MCF 10A (cell line): Measurements from ENCODE around the gene MYO16. TPM values are rescaled to one million over a fixed set of nuclear protein-coding genes. Genes with fewer than 3 reads are reported as not detected.

Experiments
- BruUV-seq: library from RNA; stranded (reverse); fragments of 400-500 nt; replicated peaks from 2 replicates; lab custom pipeline; 2021; lab: Mats Ljungman, UMichigan
- CTCF ChIA-PET: fragments of 300-600 bp; sonication (Branson Sonifier 250); formaldehyde crosslinking; extraction: SDS; loops from one replicate; lab custom pipeline; 2021; ENCODE audit warnings: antibody characterized with exemption, inconsistent platforms; lab: Yijun Ruan, JAX
- POLR2A ChIA-PET: fragments of 300-600, 350-650 bp; sonication (Branson Sonifier 250); formaldehyde crosslinking; extraction: SDS; loops from one replicate; lab custom pipeline; 2020; ENCODE audit warnings: antibody characterized with exemption, inconsistent platforms; lab: Yijun Ruan, JAX
- DNase-seq: peaks from one replicate; pipeline ENCODE4 v3.0.0-alpha.2; 2018; ENCODE audit not compliant: unreplicated experiment
- H3K27ac Mint-ChIP-seq: one replicate; pipeline ENCODE4 v1.8.0; 2022; ENCODE audit warnings: mild to moderate bottlenecking, low read depth, mixed read lengths; ENCODE audit not compliant: unreplicated experiment
- H3K27me3 Mint-ChIP-seq: one replicate; pipeline ENCODE4 v1.8.0; 2022; ENCODE audit warnings: mixed read lengths; ENCODE audit not compliant: insufficient read depth, unreplicated experiment
- H3K36me3 Mint-ChIP-seq: one replicate; pipeline ENCODE4 v1.8.0; 2022; ENCODE audit warnings: mild to moderate bottlenecking, moderate library complexity, mixed read lengths; ENCODE audit not compliant: insufficient read depth, unreplicated experiment
- H3K4me1 Mint-ChIP-seq: one replicate; pipeline ENCODE4 v1.8.0; 2022; ENCODE audit warnings: mixed read lengths; ENCODE audit not compliant: insufficient read depth, unreplicated experiment
- H3K4me3 Mint-ChIP-seq: one replicate; pipeline ENCODE4 v1.8.0; 2022; ENCODE audit warnings: mild to moderate bottlenecking, moderate library complexity, mixed read lengths; ENCODE audit not compliant: unreplicated experiment
- H3K9me3 Mint-ChIP-seq: one replicate; pipeline ENCODE4 v1.8.0; 2022; ENCODE audit warnings: mixed read lengths; ENCODE audit not compliant: unreplicated experiment
- intact Hi-C: fragments of 100-400 bp; cut with micrococcal nuclease; formaldehyde crosslinking; loops from 2 replicates; pipeline ENCODE4 v1.14.1; 2022
- total RNA-seq: library from RNA; stranded (reverse); gene quantifications from 2 replicates; pipeline ENCODE4 v1.2.3, GENCODE V29; 2022
- TF ChIP-seq, protein P1 (sequence below): fragments of 200-600 bp; IDR thresholded peaks from one replicate; pipeline ENCODE4 v1.8.0; 2022; ENCODE audit warnings: antibody characterized with exemption, mild to moderate bottlenecking; ENCODE audit not compliant: unreplicated experiment

MYO16 gene
- total RNA-seq, 1 experiment from 2014 or later: not detected

DNA sequence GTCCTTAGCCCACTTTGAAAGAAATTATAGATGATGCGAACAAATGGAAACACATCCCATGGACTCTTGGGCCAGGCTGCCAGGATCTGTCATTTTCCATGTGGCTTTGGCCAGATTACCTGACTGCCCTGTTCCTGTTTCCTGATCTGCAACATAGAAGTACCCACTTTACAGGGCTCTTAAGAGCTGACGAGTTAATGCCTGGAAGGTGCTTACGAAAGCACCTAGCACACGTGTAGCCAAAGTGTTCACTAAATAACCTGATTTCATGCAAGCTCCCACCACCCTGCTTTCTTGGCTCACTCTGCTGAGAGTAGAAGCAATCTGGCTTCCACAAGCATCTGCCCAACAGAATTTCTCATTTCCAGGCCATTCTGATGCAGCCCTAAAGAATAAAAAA is 575.2 kb downstream of the MYO16 start:
- TF ChIP-seq, protein P1, sequence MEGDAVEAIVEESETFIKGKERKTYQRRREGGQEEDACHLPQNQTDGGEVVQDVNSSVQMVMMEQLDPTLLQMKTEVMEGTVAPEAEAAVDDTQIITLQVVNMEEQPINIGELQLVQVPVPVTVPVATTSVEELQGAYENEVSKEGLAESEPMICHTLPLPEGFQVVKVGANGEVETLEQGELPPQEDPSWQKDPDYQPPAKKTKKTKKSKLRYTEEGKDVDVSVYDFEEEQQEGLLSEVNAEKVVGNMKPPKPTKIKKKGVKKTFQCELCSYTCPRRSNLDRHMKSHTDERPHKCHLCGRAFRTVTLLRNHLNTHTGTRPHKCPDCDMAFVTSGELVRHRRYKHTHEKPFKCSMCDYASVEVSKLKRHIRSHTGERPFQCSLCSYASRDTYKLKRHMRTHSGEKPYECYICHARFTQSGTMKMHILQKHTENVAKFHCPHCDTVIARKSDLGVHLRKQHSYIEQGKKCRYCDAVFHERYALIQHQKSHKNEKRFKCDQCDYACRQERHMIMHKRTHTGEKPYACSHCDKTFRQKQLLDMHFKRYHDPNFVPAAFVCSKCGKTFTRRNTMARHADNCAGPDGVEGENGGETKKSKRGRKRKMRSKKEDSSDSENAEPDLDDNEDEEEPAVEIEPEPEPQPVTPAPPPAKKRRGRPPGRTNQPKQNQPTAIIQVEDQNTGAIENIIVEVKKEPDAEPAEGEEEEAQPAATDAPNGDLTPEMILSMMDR: no peak
- intact Hi-C loops: no loop called here
- no TSS peak for BruUV-seq
- Mint-ChIP-seq H3K27ac (no peak overlapping the region), H3K4me3 (no peak overlapping the region), H3K27me3 (no peaks in the 10 kb centered on the region), H3K4me1 (peaks cover 25% of the 10 kb centered on the region), H3K36me3 (peaks cover 31% of the 10 kb centered on the region), H3K9me3 (no peaks in the 10 kb centered on the region)
- POLR2A ChIA-PET: interaction anchor here (1.0 to 1.2 kb wide), 2 partner anchors 12 to 21 kb away, joined by 4 read pairs; no protein-coding TSS in a partner anchor
- CTCF ChIA-PET: interaction anchor here (1.0 kb wide), 1 partner anchor 243 kb away, joined by 3 read pairs; no protein-coding TSS in a partner anchor
- no peak for DNase-seq

DNA sequence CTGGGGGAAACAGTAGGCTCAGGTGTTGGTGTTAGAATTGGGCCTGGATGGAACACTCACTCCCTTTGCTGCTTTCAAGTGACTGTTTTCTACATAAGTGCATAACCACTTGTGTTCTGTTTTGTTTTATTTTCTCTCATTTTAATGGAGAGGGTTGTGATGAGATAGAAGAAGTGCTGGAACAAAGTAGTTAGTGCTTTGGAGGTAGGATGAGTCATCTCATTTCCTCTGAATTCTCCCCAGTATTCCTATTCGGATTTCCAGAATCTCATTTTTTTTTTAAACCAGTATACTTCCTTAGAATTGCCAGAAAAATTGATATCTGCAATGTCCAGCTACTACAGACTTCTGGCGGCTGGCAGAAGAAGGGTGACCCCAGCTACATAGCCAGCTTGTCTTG is 575.9 kb downstream of the MYO16 start:
- ChIA-PET POLR2A (interaction anchor here (0.6 to 1.5 kb wide), 3 partner anchors 51 to 139 kb away, joined by 3 to 4 read pairs (median 4); no protein-coding TSS in a partner anchor), CTCF (interaction anchor here (1.2 to 1.8 kb wide), 2 partner anchors 18 to 290 kb away, joined by 3 to 4 read pairs; no protein-coding TSS in a partner anchor)
- H3K27ac Mint-ChIP-seq: no peak overlapping the region
- H3K4me1 Mint-ChIP-seq: peaks cover 25% of the 10 kb centered on the region
- no peaks in the 10 kb centered on the region for H3K27me3 Mint-ChIP-seq
- H3K36me3 Mint-ChIP-seq: peaks cover 31% of the 10 kb centered on the region
- intact Hi-C loops: no loop called here
- no peak overlapping the region for H3K4me3 Mint-ChIP-seq
- H3K9me3 Mint-ChIP-seq: no peaks in the 10 kb centered on the region
- no TSS peak for BruUV-seq
- TF ChIP-seq, protein P1: no peak
- no peak for DNase-seq

DNA sequence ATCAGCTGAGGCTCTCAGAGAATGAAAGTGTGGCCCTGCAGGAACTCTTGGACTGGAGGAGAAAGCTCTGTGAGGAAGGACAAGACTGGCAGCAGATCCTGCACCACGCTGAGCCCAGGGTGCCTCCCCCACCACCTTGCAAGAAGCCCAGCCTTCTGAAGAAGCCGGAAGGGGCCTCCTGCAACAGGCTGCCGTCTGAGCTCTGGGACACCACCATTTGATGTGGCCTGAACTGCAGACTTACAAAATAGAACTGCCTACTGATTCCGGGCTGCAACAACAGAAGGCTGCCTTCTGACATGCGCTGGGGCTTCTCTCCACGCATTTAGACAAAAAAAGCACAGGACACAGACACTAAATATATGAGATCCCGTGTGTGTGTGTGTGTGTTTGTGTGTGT is 577.2 kb downstream of the MYO16 start:
- intact Hi-C loops: no loop called here
- TF ChIP-seq, protein P1: no peak
- H3K9me3 Mint-ChIP-seq: no peaks in the 10 kb centered on the region
- POLR2A ChIA-PET: interaction anchor here (1.0 to 1.5 kb wide), 3 partner anchors 50 to 52 kb away, joined by 3 to 4 read pairs (median 3); no protein-coding TSS in a partner anchor
- no peaks in the 10 kb centered on the region for H3K27me3 Mint-ChIP-seq
- DNase-seq: no peak
- H3K36me3 Mint-ChIP-seq: peaks cover 40% of the 10 kb centered on the region
- BruUV-seq: no TSS peak
- peaks cover 33% of the 10 kb centered on the region for H3K4me1 Mint-ChIP-seq
- H3K27ac Mint-ChIP-seq: no peak overlapping the region
- no peak overlapping the region for H3K4me3 Mint-ChIP-seq
- CTCF ChIA-PET: interaction anchor here (0.7 to 1.8 kb wide), 4 partner anchors 9 to 716 kb away, joined by 3 to 4 read pairs (median 4); no protein-coding TSS in a partner anchor

DNA sequence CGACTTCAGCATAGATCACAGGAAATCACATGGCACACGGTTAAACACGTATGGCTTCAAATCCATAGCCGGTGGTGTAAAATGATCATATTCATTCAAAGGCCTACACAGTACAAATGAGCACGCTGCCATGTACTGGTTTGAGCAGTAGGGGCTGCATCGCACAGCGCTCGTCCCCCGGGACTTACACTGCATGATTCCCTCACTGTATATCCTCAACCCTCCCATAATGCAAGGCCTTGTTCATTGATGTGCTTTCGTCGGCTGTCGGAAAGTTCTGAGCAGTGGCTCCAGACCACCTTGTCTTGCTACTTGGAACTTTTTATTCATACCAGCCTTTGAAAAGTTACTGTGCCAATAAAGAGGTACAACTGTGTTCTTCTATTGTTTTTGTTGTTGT is 578.2 kb downstream of the MYO16 start:
- intact Hi-C loops: no loop called here

More for the DNA sequence above, 578.2 kb downstream of the MYO16 start:
- Mint-ChIP-seq H3K27me3 (no peaks in the 10 kb centered on the region), H3K36me3 (peaks cover 41% of the 10 kb centered on the region), H3K27ac (no peak overlapping the region), H3K4me1 (peaks cover 37% of the 10 kb centered on the region), H3K9me3 (no peaks in the 10 kb centered on the region), H3K4me3 (no peak overlapping the region)
- ChIA-PET CTCF (interaction anchor here (0.7 kb wide), 1 partner anchor 57 kb away, joined by 3 read pairs; no protein-coding TSS in a partner anchor), POLR2A (interaction anchor here (1.1 kb wide), 1 partner anchor 49 kb away, joined by 3 read pairs; no protein-coding TSS in a partner anchor)
- no peak for DNase-seq
- TF ChIP-seq, protein P1: no peak
- no TSS peak for BruUV-seq
